CD14-positive monocyte (primary cell): Measurements from ENCODE around the gene FAF2. TPM values are rescaled to one million over a fixed set of nuclear protein-coding genes. Genes with fewer than 3 reads are reported as not detected.

Source experiments
- DNase-seq, 3 donors: peaks; one replicate each; pipeline ENCODE4 v3.0.0-alpha.2; 2011 to 2022
- H2AFZ ChIP-seq: 2 replicates; pipeline ENCODE4 v1.6.0; 2012; ENCODE audit warnings: mild to moderate bottlenecking, low read depth, low read length, inconsistent platforms; ENCODE audit not compliant: insufficient read depth, poor library complexity, severe bottlenecking
- H3K27ac ChIP-seq, 2 donors: 1 replicate in 1 of 2; 2 replicates in 1 of 2; pipeline ENCODE4 v1.5.1; 2012 to 2013; ENCODE audit warnings: low read length in 2 of 2, control low read depth in 1 of 2, inconsistent platforms in 1 of 2, low read depth in 1 of 2, mild to moderate bottlenecking in 1 of 2
- H3K27me3 ChIP-seq, 2 donors: one replicate each; pipeline versions ENCODE4 v1.6.0 to v1.6.1; 2011 to 2013; ENCODE audit warnings: low read length in 2 of 2; ENCODE audit not compliant: control insufficient read depth in 2 of 2, insufficient read depth in 2 of 2
- H3K36me3 ChIP-seq, 2 donors: replicated peaks in 1 of 2; 1 replicate in 1 of 2; 2 replicates in 1 of 2; pipeline versions ENCODE4 v1.5.1 to v1.6.1; 2012 to 2013; ENCODE audit warnings: low read length in 2 of 2, control low read depth in 1 of 2, inconsistent platforms in 1 of 2, mild to moderate bottlenecking in 1 of 2; ENCODE audit not compliant: insufficient read depth in 2 of 2, control insufficient read depth in 1 of 2
- H3K4me1 ChIP-seq, 2 donors: 1 replicate in 1 of 2; 2 replicates in 1 of 2; pipeline versions ENCODE4 v1.5.1 to v1.6.1; 2012 to 2013; ENCODE audit warnings: low read length in 2 of 2, control low read depth in 1 of 2, inconsistent platforms in 1 of 2, mild to moderate bottlenecking in 1 of 2, moderate library complexity in 1 of 2; ENCODE audit not compliant: insufficient read depth in 2 of 2, control insufficient read depth in 1 of 2
- H3K4me2 ChIP-seq: replicated peaks from 2 replicates; pipeline ENCODE3; 2012; ENCODE audit warnings: low read length, moderate library complexity, mild to moderate bottlenecking; ENCODE audit not compliant: poor library complexity, severe bottlenecking; ENCODE audit errors: extremely low read depth
- H3K4me3 ChIP-seq, 3 experiments: fragments of 200-600 bp in 1 of 3; sonication (generic) in 1 of 3; replicated peaks in 1 of 3; 1 replicate in 2 of 3; 2 replicates in 1 of 3; pipeline ENCODE4 v1.5.1; 2011 to 2013; ENCODE audit warnings: low read length in 3 of 3, mild to moderate bottlenecking in 3 of 3, control low read depth in 2 of 3, low read depth in 2 of 3, inconsistent platforms in 1 of 3, moderate library complexity in 1 of 3
- H3K79me2 ChIP-seq: 2 replicates; pipeline ENCODE4 v1.6.0; 2012; ENCODE audit warnings: mild to moderate bottlenecking, control low read depth, inconsistent platforms, low read length, moderate library complexity; ENCODE audit not compliant: insufficient read depth
- H3K9ac ChIP-seq: 2 replicates; pipeline ENCODE4 v1.6.0; 2017; ENCODE audit warnings: low read length, mild to moderate bottlenecking; ENCODE audit not compliant: insufficient read depth, poor library complexity, severe bottlenecking
- H3K9me3 ChIP-seq, 2 donors: replicated peaks in 1 of 2; 1 replicate in 1 of 2; 2 replicates in 1 of 2; pipeline versions ENCODE4 v1.5.1 to v1.6.1; 2012 to 2013; ENCODE audit warnings: low read length in 2 of 2, control low read depth in 1 of 2; ENCODE audit not compliant: control insufficient read depth in 1 of 2, insufficient read depth in 1 of 2
- H4K20me1 ChIP-seq: 2 replicates; pipeline ENCODE4 v1.6.0; 2012; ENCODE audit warnings: mild to moderate bottlenecking, low read length, control low read depth, moderate library complexity; ENCODE audit not compliant: insufficient read depth
- H3K27ac Mint-ChIP-seq, 7 donors: one replicate each; pipeline ENCODE4 v1.8.0; 2020; ENCODE audit warnings: mild to moderate bottlenecking in 7 of 7, mixed read lengths in 7 of 7, moderate library complexity in 6 of 7, inconsistent platforms in 2 of 7
- H3K27me3 Mint-ChIP-seq, 3 donors: one replicate each; pipeline ENCODE4 v1.8.0; 2021 to 2022; ENCODE audit warnings: low read depth in 3 of 3, mild to moderate bottlenecking in 3 of 3, mixed read lengths in 3 of 3, moderate library complexity in 3 of 3, inconsistent platforms in 1 of 3
- H3K36me3 Mint-ChIP-seq, 2 donors: one replicate each; pipeline ENCODE4 v1.8.0; 2020; ENCODE audit warnings: mixed read lengths in 2 of 2, inconsistent platforms in 1 of 2, mild to moderate bottlenecking in 1 of 2
- H3K4me1 Mint-ChIP-seq: one replicate; pipeline ENCODE4 v1.8.0; 2020; ENCODE audit warnings: mild to moderate bottlenecking, mixed read lengths
- H3K4me3 Mint-ChIP-seq, 2 donors: one replicate each; pipeline ENCODE4 v1.8.0; 2020; ENCODE audit warnings: mild to moderate bottlenecking in 2 of 2, mixed read lengths in 2 of 2, moderate library complexity in 1 of 2
- H3K9me3 Mint-ChIP-seq, 7 donors: one replicate each; pipeline ENCODE4 v1.8.0; 2020 to 2022; ENCODE audit warnings: mixed read lengths in 7 of 7, mild to moderate bottlenecking in 6 of 7, moderate library complexity in 6 of 7, inconsistent platforms in 2 of 7
- WGBS: methylation state at CpG from one replicate; pipeline ENCODE4 v1.1.5; 2013; ENCODE audit warnings: missing lambda C conversion rate; ENCODE audit not compliant: insufficient coverage; 5-methylcytosine and 5-hydroxymethylcytosine counted together
- intact Hi-C, 2 donors: fragments of 100-400 bp; cut with micrococcal nuclease; formaldehyde crosslinking; loops; one replicate each; pipeline versions ENCODE4 v1.15.0 to v1.15.1; 2023
- polyA plus RNA-seq, 3 donors: library from polyadenylated mRNA; depleted of rRNA in 1 of 3; unstranded in 2 of 3; stranded (reverse) in 1 of 3; fragments of 300-500 nt in 2 of 3; fragments of >200 nt in 1 of 3; fragmentation: Illumina TruSeq in 2 of 3; gene quantifications; 1 replicate in 2 of 3; 2 replicates in 1 of 3; pipeline ENCODE4 v1.2.3, GENCODE V29; 2012 to 2021
- TF ChIP-seq, protein P1 (sequence below): fragments of 200-600 bp; IDR thresholded peaks from one replicate; pipeline ENCODE4 v1.8.0; 2022; ENCODE audit warnings: antibody characterized with exemption, mild to moderate bottlenecking

The FAF2 gene
- polyA plus RNA-seq, 3 donors: 11.5 to 14.8 (median 12.2) TPM

DNA sequence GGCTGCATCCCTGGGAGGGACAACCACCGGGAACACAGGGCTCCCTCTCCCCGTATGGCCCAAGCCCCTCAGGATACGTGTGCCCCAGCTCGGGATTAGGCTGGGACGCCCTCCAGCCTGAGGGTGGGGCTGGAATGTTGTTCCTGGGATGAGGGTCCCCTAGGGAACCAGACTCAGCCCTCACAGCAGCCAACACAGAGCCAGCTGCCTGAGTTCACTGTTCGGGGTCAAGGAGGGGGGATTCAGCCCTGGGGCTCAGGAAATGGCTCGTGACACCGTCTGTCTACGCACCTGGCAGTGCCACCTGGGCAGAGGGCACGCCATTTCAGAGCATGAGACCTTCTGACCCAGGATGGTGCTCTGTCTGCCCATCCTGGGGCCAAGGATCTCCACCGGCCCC lies 80.1 kb downstream of the FAF2 start:
- Mint-ChIP-seq H3K27ac (peak overlapping the region in 1 of 7 donors; percentile 60), H3K27me3 (peaks cover 0 to 3% (median 0%) of the 10 kb centered on the region in 3 donors), H3K4me3 (no peak overlapping the region), H3K36me3 (peaks cover 32 to 47% of the 10 kb centered on the region in 2 donors), H3K9me3 (no peaks in the 10 kb centered on the region), H3K4me1 (peaks cover 35% of the 10 kb centered on the region)
- H3K9ac ChIP-seq: no peak overlapping the region
- WGBS: 96% methylated on average over 7 of the region's 11 CpGs
- H4K20me1 ChIP-seq: peaks cover 60% of the 10 kb centered on the region
- no peaks in the 10 kb centered on the region for H3K27me3 ChIP-seq
- DNase-seq: no peak
- no peak overlapping the region for H3K4me2 ChIP-seq
- H2AFZ ChIP-seq: no peak overlapping the region
- H3K36me3 ChIP-seq: peaks cover 48 to 49% of the 10 kb centered on the region in 2 donors
- H3K4me1 ChIP-seq: peaks cover 31 to 33% of the 10 kb centered on the region in 2 donors
- peaks cover 26% of the 10 kb centered on the region for H3K79me2 ChIP-seq
- H3K9me3 ChIP-seq: no peaks in the 10 kb centered on the region
- no peak overlapping the region for H3K4me3 ChIP-seq
- no peak overlapping the region for H3K27ac ChIP-seq
- TF ChIP-seq, protein P1, sequence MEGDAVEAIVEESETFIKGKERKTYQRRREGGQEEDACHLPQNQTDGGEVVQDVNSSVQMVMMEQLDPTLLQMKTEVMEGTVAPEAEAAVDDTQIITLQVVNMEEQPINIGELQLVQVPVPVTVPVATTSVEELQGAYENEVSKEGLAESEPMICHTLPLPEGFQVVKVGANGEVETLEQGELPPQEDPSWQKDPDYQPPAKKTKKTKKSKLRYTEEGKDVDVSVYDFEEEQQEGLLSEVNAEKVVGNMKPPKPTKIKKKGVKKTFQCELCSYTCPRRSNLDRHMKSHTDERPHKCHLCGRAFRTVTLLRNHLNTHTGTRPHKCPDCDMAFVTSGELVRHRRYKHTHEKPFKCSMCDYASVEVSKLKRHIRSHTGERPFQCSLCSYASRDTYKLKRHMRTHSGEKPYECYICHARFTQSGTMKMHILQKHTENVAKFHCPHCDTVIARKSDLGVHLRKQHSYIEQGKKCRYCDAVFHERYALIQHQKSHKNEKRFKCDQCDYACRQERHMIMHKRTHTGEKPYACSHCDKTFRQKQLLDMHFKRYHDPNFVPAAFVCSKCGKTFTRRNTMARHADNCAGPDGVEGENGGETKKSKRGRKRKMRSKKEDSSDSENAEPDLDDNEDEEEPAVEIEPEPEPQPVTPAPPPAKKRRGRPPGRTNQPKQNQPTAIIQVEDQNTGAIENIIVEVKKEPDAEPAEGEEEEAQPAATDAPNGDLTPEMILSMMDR: no peak
- intact Hi-C loops: no loop called here

DNA sequence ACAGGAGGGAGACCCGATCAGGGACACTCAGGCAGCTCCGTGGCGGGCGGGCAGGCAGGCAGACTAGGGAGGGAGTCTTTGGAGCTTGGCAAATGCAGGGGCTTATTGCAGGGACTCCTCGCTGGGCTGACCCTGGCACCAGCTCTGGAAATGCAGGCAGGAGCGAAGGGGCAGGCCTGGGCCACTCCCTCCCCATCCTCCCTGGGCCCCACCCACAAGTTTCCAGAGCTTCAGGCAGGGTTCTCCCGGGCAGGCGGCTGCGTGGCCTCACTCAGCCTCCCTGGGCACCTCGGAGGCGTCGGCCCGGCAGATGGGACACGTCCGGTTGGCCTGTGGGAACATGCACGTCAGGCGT lies 80.6 kb downstream of the FAF2 start:
- TF ChIP-seq, protein P1: no peak
- intact Hi-C loops: no loop called here
- Histone ChIP-seq H3K4me2 (no peak overlapping the region), H3K27me3 (no peaks in the 10 kb centered on the region), H3K36me3 (peaks cover 48 to 49% of the 10 kb centered on the region in 2 donors), H3K9ac (no peak overlapping the region), H3K79me2 (peaks cover 30% of the 10 kb centered on the region), H3K4me3 (no peak overlapping the region), H4K20me1 (peaks cover 65% of the 10 kb centered on the region), H3K9me3 (no peaks in the 10 kb centered on the region), H3K4me1 (peaks cover 35 to 37% of the 10 kb centered on the region in 2 donors), H3K27ac (no peak overlapping the region), H2AFZ (no peak overlapping the region)
- Mint-ChIP-seq H3K27ac (no peak overlapping the region), H3K27me3 (peaks cover 0 to 3% (median 0%) of the 10 kb centered on the region in 3 donors), H3K4me1 (peaks cover 35% of the 10 kb centered on the region), H3K4me3 (no peak overlapping the region), H3K9me3 (no peaks in the 10 kb centered on the region), H3K36me3 (peaks cover 32 to 47% of the 10 kb centered on the region in 2 donors)
- DNase-seq: no peak
- WGBS: 96% methylated on average over 11 of the region's 17 CpGs
